IPS-20b (cell line): Measurements from ENCODE around the gene MAJIN.

Experiments
- H3K27ac ChIP-seq: one replicate; pipeline ENCODE4 v1.5.1; 2013; ENCODE audit warnings: low read length
- H3K27me3 ChIP-seq: 2 replicates; pipeline ENCODE4 v1.6.1; 2013; ENCODE audit warnings: mild to moderate bottlenecking, low read length, inconsistent platforms; ENCODE audit not compliant: insufficient read depth
- H3K36me3 ChIP-seq: 2 replicates; pipeline ENCODE4 v1.6.1; 2013; ENCODE audit warnings: low read depth, mild to moderate bottlenecking, inconsistent platforms, low read length, moderate library complexity; ENCODE audit not compliant: insufficient read depth
- H3K4me1 ChIP-seq: 2 replicates; pipeline ENCODE4 v1.6.1; 2013; ENCODE audit warnings: mild to moderate bottlenecking, control low read depth, inconsistent platforms, low read length, moderate library complexity; ENCODE audit not compliant: insufficient read depth
- H3K4me3 ChIP-seq: 2 replicates; pipeline ENCODE4 v1.5.1; 2013; ENCODE audit warnings: mild to moderate bottlenecking, low read length, inconsistent platforms
- H3K9ac ChIP-seq: 2 replicates; pipeline ENCODE4 v1.6.1; 2013; ENCODE audit warnings: low read depth, mild to moderate bottlenecking, inconsistent platforms, low read length, moderate library complexity
- H3K9me3 ChIP-seq: 2 replicates; pipeline ENCODE4 v1.6.1; 2013; ENCODE audit warnings: mild to moderate bottlenecking, low read depth, low read length, inconsistent platforms; ENCODE audit not compliant: insufficient read depth

The MAJIN gene

GRCh38 chr11:64906314-64906635 lies 65.6 kb downstream of the MAJIN start:
- H3K27ac ChIP-seq = no peak overlapping the region
- H3K4me1 ChIP-seq = no peaks in the 10 kb centered on the region
- no peaks in the 10 kb centered on the region for H3K27me3 ChIP-seq
- no peak overlapping the region for H3K9ac ChIP-seq
- H3K9me3 ChIP-seq = no peaks in the 10 kb centered on the region
- no peak overlapping the region for H3K4me3 ChIP-seq
- H3K36me3 ChIP-seq = peaks cover 43% of the 10 kb centered on the region

GRCh38 chr11:64905516-64906313 lies 66.2 kb downstream of the MAJIN start:
- no peaks in the 10 kb centered on the region for H3K27me3 ChIP-seq
- H3K4me3 ChIP-seq = no peak overlapping the region
- peaks cover 37% of the 10 kb centered on the region for H3K36me3 ChIP-seq
- no peaks in the 10 kb centered on the region for H3K9me3 ChIP-seq
- no peak overlapping the region for H3K27ac ChIP-seq
- H3K4me1 ChIP-seq = no peaks in the 10 kb centered on the region
- no peak overlapping the region for H3K9ac ChIP-seq

- H3K27ac ChIP-seq = no peak overlapping the region
- no peaks in the 10 kb centered on the region for H3K4me1 ChIP-seq
- no peaks in the 10 kb centered on the region for H3K9me3 ChIP-seq
- no peak overlapping the region for H3K9ac ChIP-seq
- no peaks in the 10 kb centered on the region for H3K27me3 ChIP-seq
- no peak overlapping the region for H3K4me3 ChIP-seq
- peaks cover 26% of the 10 kb centered on the region for H3K36me3 ChIP-seq
Measured at GRCh38 chr11:64903291-64903833, 68.5 kb downstream of the MAJIN start.

GRCh38 chr11:64902102-64902900 lies 69.6 kb downstream of the MAJIN start:
- H3K4me3 ChIP-seq = no peak overlapping the region
- H3K9ac ChIP-seq = no peak overlapping the region
- no peak overlapping the region for H3K27ac ChIP-seq
- peaks cover 24% of the 10 kb centered on the region for H3K36me3 ChIP-seq
- no peaks in the 10 kb centered on the region for H3K9me3 ChIP-seq
- no peaks in the 10 kb centered on the region for H3K27me3 ChIP-seq
- H3K4me1 ChIP-seq = no peaks in the 10 kb centered on the region

- H3K27me3 ChIP-seq = no peaks in the 10 kb centered on the region
- no peak overlapping the region for H3K27ac ChIP-seq
- H3K4me3 ChIP-seq = no peak overlapping the region
- peaks cover 17% of the 10 kb centered on the region for H3K36me3 ChIP-seq
- no peak overlapping the region for H3K9ac ChIP-seq
- no peaks in the 10 kb centered on the region for H3K9me3 ChIP-seq
- H3K4me1 ChIP-seq = no peaks in the 10 kb centered on the region
Measured at GRCh38 chr11:64900774-64901173, 71.1 kb downstream of the MAJIN start.

GRCh38 chr11:64900263-64900678 lies 71.6 kb downstream of the MAJIN start:
- Histone ChIP-seq H3K4me1 (no peaks in the 10 kb centered on the region), H3K9me3 (no peaks in the 10 kb centered on the region), H3K36me3 (peaks cover 12% of the 10 kb centered on the region), H3K27me3 (no peaks in the 10 kb centered on the region), H3K4me3 (no peak overlapping the region), H3K9ac (no peak overlapping the region), H3K27ac (no peak overlapping the region)

- no peaks in the 10 kb centered on the region for H3K9me3 ChIP-seq
- H3K36me3 ChIP-seq = peaks cover 9% of the 10 kb centered on the region; the same call in 1 of the 2 replicates
- no peaks in the 10 kb centered on the region for H3K4me1 ChIP-seq
- no peak overlapping the region for H3K4me3 ChIP-seq
- H3K9ac ChIP-seq = no peak overlapping the region
- H3K27ac ChIP-seq = no peak overlapping the region
- no peaks in the 10 kb centered on the region for H3K27me3 ChIP-seq
Measured at GRCh38 chr11:64898541-64898940, 73.4 kb downstream of the MAJIN start.

GRCh38 chr11:64898076-64898445 lies 73.8 kb downstream of the MAJIN start:
- no peak overlapping the region for H3K27ac ChIP-seq
- H3K4me3 ChIP-seq = no peak overlapping the region

GRCh38 chr11:64897381-64898075 lies 74.4 kb downstream of the MAJIN start:
- Histone ChIP-seq H3K9me3 (no peaks in the 10 kb centered on the region), H3K4me3 (no peak overlapping the region), H3K27ac (no peak overlapping the region), H3K4me1 (no peaks in the 10 kb centered on the region), H3K36me3 (peaks cover 9% of the 10 kb centered on the region; the same call in 1 of the 2 replicates), H3K9ac (no peak overlapping the region), H3K27me3 (no peaks in the 10 kb centered on the region)

More at GRCh38 chr11:64898076-64898445, 73.8 kb downstream of the MAJIN start:
- H3K9me3 ChIP-seq = no peaks in the 10 kb centered on the region
- no peak overlapping the region for H3K9ac ChIP-seq
- no peaks in the 10 kb centered on the region for H3K27me3 ChIP-seq
- no peaks in the 10 kb centered on the region for H3K4me1 ChIP-seq
- H3K36me3 ChIP-seq = peaks cover 9% of the 10 kb centered on the region; the same call in 1 of the 2 replicates

- no peaks in the 10 kb centered on the region for H3K9me3 ChIP-seq
- H3K4me3 ChIP-seq = no peak overlapping the region
- H3K4me1 ChIP-seq = no peaks in the 10 kb centered on the region
- no peaks in the 10 kb centered on the region for H3K27me3 ChIP-seq
- no peak overlapping the region for H3K9ac ChIP-seq
- peaks cover 9% of the 10 kb centered on the region; the same call in 1 of the 2 replicates for H3K36me3 ChIP-seq
- no peak overlapping the region for H3K27ac ChIP-seq
Measured at GRCh38 chr11:64896448-64897022, 75.4 kb downstream of the MAJIN start.

GRCh38 chr11:64894812-64895452 lies 77.0 kb downstream of the MAJIN start:
- no peak overlapping the region for H3K9ac ChIP-seq
- H3K4me1 ChIP-seq = no peaks in the 10 kb centered on the region
- H3K27ac ChIP-seq = no peak overlapping the region

More at GRCh38 chr11:64894812-64895452, 77.0 kb downstream of the MAJIN start:
- no peak overlapping the region for H3K4me3 ChIP-seq
- H3K36me3 ChIP-seq = peaks cover 9% of the 10 kb centered on the region; the same call in 1 of the 2 replicates
- H3K27me3 ChIP-seq = no peaks in the 10 kb centered on the region
- no peaks in the 10 kb centered on the region for H3K9me3 ChIP-seq
